Erythroblast (primary cell): ENCODE results near the gene ZNF17.

Experiments used
- GATA1 ChIP-seq: IDR thresholded peaks from 2 replicates; pipeline ENCODE4 v1.6.1; 2011; ENCODE audit warnings: low read depth, mild to moderate bottlenecking, control low read depth, low read length, moderate library complexity
- POLR2A ChIP-seq: IDR thresholded peaks from 2 replicates; pipeline ENCODE4 v1.6.1; 2011; ENCODE audit warnings: mild to moderate bottlenecking, low read length

DNA sequence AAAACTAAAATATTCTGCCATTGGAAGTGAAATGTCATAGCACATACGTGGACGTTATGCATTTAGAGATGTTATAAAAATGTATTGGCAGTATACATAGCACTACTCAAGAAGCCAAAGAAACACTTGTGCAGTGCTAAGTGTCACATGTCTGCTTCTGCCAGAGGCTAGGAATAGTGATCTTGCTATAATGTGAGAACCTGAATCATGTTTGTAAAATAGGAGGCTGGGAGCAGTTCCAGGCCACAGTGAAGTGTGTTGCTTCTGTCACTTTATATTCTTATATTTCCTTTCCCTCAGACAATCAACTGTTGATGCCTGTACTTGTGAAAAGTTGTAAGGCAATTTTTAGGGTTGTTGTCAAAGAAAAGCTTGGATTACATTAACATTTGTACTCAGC, 44.2 kb upstream of the ZNF17 start:
- no peak for TF ChIP-seq POLR2A
- no peak for TF ChIP-seq GATA1
